Panc1 (cell line): Measurements from ENCODE around the gene KAT2A. TPM values are rescaled to one million over a fixed set of nuclear protein-coding genes. Genes with fewer than 3 reads are reported as not detected.

Experiments used
- ATAC-seq: fragments of 200-7000 bp; cut with Tn5 transposase; 2 replicates; pipeline ENCODE4 v1.9.1; 2020; ENCODE audit warnings: mild to moderate bottlenecking, moderate library complexity
- BruUV-seq: library from RNA; stranded (reverse); fragments of 400-500 nt; replicated peaks from 2 replicates; lab custom pipeline; 2021; lab: Mats Ljungman, UMichigan
- CTCF ChIA-PET: fragments of 300-600 bp; sonication (Branson Sonifier 250); formaldehyde crosslinking; loops from one replicate; lab custom pipeline; 2022; ENCODE audit warnings: antibody characterized with exemption; lab: Charles Lee
- POLR2A ChIA-PET: fragments of 300-600 bp; sonication (Branson Sonifier 250); formaldehyde crosslinking; loops from one replicate; lab custom pipeline; 2022; ENCODE audit warnings: antibody characterized with exemption; lab: Charles Lee
- DNase-seq: peaks from one replicate; pipeline ENCODE4 v3.0.0-alpha.2; 2010; ENCODE audit warnings: low read depth, low spot score
- H3K27ac ChIP-seq: 2 replicates; pipeline ENCODE4 v1.5.1; 2011; ENCODE audit warnings: mild to moderate bottlenecking, low read length, inconsistent platforms
- H3K27me3 ChIP-seq: fragments of 200-500 bp; sonication (Bioruptor generic); 2 replicates; pipeline ENCODE4 v1.6.0; 2014; ENCODE audit warnings: low read length, inconsistent platforms; ENCODE audit not compliant: control insufficient read depth, insufficient read depth
- H3K36me3 ChIP-seq: fragments of 200-500 bp; sonication (Bioruptor generic); 2 replicates; pipeline ENCODE4 v1.5.1; 2014; ENCODE audit warnings: inconsistent platforms, mild to moderate bottlenecking, low read length, moderate library complexity; ENCODE audit not compliant: control insufficient read depth, insufficient read depth
- H3K4me1 ChIP-seq: 2 replicates; pipeline ENCODE4 v1.5.1; 2011; ENCODE audit warnings: inconsistent platforms, mild to moderate bottlenecking, low read length, moderate library complexity; ENCODE audit not compliant: control insufficient read depth, insufficient read depth
- H3K4me3 ChIP-seq, 2 experiments: 2 replicates each; pipeline ENCODE4 v1.5.1; 2011 to 2012; ENCODE audit warnings: low read depth in 2 of 2, low read length in 2 of 2, mild to moderate bottlenecking in 2 of 2, inconsistent platforms in 1 of 2, moderate library complexity in 1 of 2
- H3K9me3 ChIP-seq: fragments of 200-500 bp; sonication (Bioruptor generic); 2 replicates; pipeline ENCODE4 v1.5.1; 2014; ENCODE audit warnings: low read depth, mild to moderate bottlenecking, inconsistent platforms, low read length, moderate library complexity; ENCODE audit not compliant: control insufficient read depth, insufficient read depth
- CTCF ChIP-seq: fragments of 450-650 bp; IDR thresholded peaks from 2 replicates; pipeline ENCODE4 v1.5.1; 2017; ENCODE audit warnings: mild to moderate bottlenecking
- POLR2AphosphoS5 ChIP-seq: IDR thresholded peaks from 2 replicates; pipeline ENCODE4 v1.6.1; 2012; ENCODE audit warnings: mild to moderate bottlenecking, low read depth, low read length, moderate library complexity
- REST ChIP-seq, 2 experiments: IDR thresholded peaks; 2 replicates each; pipeline ENCODE4 v1.6.1; 2011 to 2012; ENCODE audit warnings: low read depth in 2 of 2, control low read depth in 1 of 2, low read length in 1 of 2, mild to moderate bottlenecking in 1 of 2, moderate library complexity in 1 of 2; ENCODE audit not compliant: insufficient read depth in 1 of 2
- in situ Hi-C: cut with HindIII; loops from 2 replicates; pipeline ENCODE4 v1.10.0; 2016; ENCODE audit warnings: low sequenced_read_pairs, low pct_unique_long_range_greater_than_20kb
- intact Hi-C: fragments of 100-400 bp; cut with micrococcal nuclease; formaldehyde crosslinking; loops from one replicate; pipeline ENCODE4 v1.10.0; 2022; ENCODE audit not compliant: unreplicated experiment
- total RNA-seq: library from RNA; stranded (reverse); gene quantifications from one replicate; pipeline ENCODE4 v1.2.1, GENCODE V29; 2021; ENCODE audit not compliant: unreplicated experiment

The KAT2A gene
- total RNA-seq, 1 experiment from 2014 or later = 67.0 TPM

- Histone ChIP-seq H3K9me3 (no peaks in the 10 kb centered on the region), H3K27me3 (no peaks in the 10 kb centered on the region), H3K36me3 (no peaks in the 10 kb centered on the region), H3K27ac (no peak overlapping the region), H3K4me1 (no peaks in the 10 kb centered on the region), H3K4me3 (no peak overlapping the region)
- no TSS peak for BruUV-seq
- ATAC-seq (peak; percentile 78), DNase-seq (no peak)
- in situ Hi-C loops (no loop called here), intact Hi-C loops (loop anchor here (5.0 kb wide), 1 partner anchor 74 kb away; no protein-coding TSS in a partner anchor)
- POLR2A ChIA-PET = no interaction called here
- TF ChIP-seq CTCF = peak; percentile 80
- no peak for TF ChIP-seq POLR2AphosphoS5
- CTCF ChIA-PET = interaction anchor here (0.6 kb wide), 2 partner anchors 89 to 136 kb away, joined by 3 to 9 read pairs; no protein-coding TSS in a partner anchor
Measured at GRCh38 chr17:42101513-42102292, 19.5 kb downstream of the KAT2A start.

DNA sequence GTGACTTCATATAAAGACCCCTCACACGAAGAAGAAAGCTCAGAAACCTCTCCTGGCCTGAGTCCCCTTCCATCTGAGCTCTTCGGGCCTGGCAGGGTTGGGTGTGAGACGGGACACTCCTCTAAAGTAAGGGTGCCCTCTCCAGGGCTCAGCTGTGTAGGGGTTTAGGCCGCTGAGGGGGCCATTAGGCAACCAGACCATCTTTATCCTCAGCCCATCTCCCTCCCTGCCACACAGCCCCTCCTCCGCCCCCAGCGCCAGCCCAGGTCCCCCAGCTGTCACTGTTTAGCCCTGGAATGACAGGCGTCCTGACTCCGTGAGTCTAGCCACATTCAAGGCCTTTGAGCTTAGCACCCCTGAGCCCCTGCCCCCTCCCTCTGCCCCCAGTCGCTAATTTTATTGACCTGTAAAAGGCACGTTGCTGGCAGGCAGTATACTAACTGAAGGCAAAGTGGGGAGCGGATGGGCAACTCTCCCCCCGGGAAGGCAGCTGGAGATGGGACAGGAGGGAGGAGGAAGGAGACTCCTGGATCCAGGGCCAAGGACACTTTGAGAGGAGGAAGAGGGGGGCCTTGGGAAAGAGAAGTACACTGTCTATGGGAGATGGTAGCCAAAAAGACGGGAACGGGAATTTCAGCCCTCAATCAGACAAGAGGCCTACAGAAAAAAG, 22.3 kb downstream of the KAT2A start:
- H3K27ac ChIP-seq = no peak overlapping the region
- no peaks in the 10 kb centered on the region for H3K9me3 ChIP-seq
- TF ChIP-seq REST (IDR thresholded peaks at IDR 0.05; ENCODE audit: insufficient read depth in 1 of 2, low read depth in 2 of 2, low read length in 1 of 2) = no peak
- H3K4me1 ChIP-seq = no peaks in the 10 kb centered on the region
- ChIA-PET CTCF (interaction anchor here (0.8 kb wide), 1 partner anchor 31 kb away, joined by 3 read pairs; no protein-coding TSS in a partner anchor), POLR2A (no interaction called here)
- in situ Hi-C loops (no loop called here), intact Hi-C loops (no loop called here)
- H3K27me3 ChIP-seq = no peaks in the 10 kb centered on the region
- H3K4me3 ChIP-seq = no peak overlapping the region
- no TSS peak for BruUV-seq
- DNase-seq (no peak), ATAC-seq (no peak)
- no peaks in the 10 kb centered on the region for H3K36me3 ChIP-seq
